Dermis lymphatic vessel endothelial cell (primary cell): Measurements from ENCODE around the gene RPS6KB1. TPM values are rescaled to one million over a fixed set of nuclear protein-coding genes. Genes with fewer than 3 reads are reported as not detected.

ENCODE experiments used
- total RNA-seq: library from RNA; depleted of rRNA; stranded (reverse); fragments of >200 nt; gene quantifications from 2 replicates; pipeline ENCODE4 v1.2.1, GENCODE V29; 2014

RPS6KB1 gene
- total RNA-seq: 22.8 and 22.9 TPM in 2 replicates

DNA sequence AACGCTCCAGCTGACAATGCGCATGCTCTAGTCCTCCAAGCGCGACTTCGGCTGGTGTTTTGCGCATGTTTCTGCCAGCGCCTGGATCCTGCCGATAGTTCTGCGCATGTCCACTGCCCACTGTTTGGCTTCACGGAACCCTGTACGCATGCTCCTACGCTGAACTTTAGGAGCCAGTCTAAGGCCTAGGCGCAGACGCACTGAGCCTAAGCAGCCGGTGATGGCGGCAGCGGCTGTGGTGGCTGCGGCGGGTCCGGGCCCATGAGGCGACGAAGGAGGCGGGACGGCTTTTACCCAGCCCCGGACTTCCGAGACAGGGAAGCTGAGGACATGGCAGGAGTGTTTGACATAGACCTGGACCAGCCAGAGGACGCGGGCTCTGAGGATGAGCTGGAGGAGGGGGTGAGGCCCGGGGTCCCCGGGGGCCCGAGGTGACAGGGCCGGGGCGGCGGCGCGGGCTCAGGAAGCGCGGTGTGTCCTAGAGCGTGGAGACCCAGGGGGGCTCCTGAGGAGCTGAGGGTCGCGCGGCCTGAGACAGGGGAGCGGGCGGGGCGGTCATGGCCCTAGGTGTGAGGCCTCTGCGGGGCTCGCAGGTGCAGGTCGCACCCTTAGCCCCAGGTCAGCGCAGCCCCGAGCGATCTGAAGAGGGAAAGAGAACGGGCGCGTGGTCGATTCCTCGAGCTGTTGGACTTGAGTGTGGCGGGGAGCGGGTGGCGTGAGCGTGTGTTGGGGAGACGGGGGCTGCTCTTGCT is at the start of gene RPS6KB1, which contains the start of gene TUBD1:
RPS6KB1 (plus strand) TSS at position 198 of the 752 bp plus-strand sequence; CDS start at position 262, 64 bp downstream.
TUBD1 (minus strand) TSS at position 20 of the 752 bp plus-strand sequence. CDS start 1,941 bp downstream, outside the sequence.

GRCh38 chr17:59964482-59965328 is 71.8 kb downstream of the RPS6KB1 start, which contains the start of gene RNFT1:
Gene RNFT1, minus strand, starts transcription at chr17:59964740. Its CDS starts 77 bp downstream, at chr17:59964663.

Other genes with a start within 250 kb of the RPS6KB1 start
- 33.5 and 35.0 TPM in 2 replicates for gene PTRH2, start 185.7 kb upstream of the RPS6KB1 start, total RNA-seq
- 121 and 144 TPM in 2 replicates for gene VMP1, start 185.5 kb upstream of the RPS6KB1 start, total RNA-seq
- gene TUBD1, start 178 bp upstream of the RPS6KB1 start, total RNA-seq: 6.5 and 7.1 TPM in 2 replicates
- 12.6 and 18.0 TPM in 2 replicates for gene RNFT1, start 71.6 kb downstream of the RPS6KB1 start, total RNA-seq
- 4.1 and 5.8 TPM in 2 replicates for gene HEATR6, start 185.8 kb downstream of the RPS6KB1 start, total RNA-seq